Measurements from ENCODE around the gene FAM234B.

DNA sequence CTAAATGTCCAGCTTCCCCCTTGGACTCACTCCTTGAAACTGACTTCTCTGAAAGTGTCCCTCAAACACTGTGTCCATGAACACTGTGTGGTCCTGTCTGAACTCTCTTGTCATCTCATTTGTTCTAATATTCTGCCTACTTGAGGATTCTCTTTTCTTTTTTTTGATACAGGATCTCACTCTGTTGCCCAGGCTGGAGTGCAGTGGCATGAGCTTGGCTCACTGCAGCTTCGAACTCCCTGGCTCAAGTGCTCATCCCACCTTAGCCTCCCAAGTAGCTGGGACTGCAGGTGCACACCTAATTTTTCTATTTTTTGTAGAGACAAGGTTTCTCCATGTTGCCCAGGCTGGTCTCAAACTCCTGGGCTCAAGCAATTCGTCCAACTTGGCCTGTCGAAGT is 39.2 kb upstream of the FAM234B start:
- TF ChIP-seq EP300 (IDR thresholded peaks at IDR 0.05) (no peak), POLR2AphosphoS5 (IDR thresholded peaks at IDR 0.05) (no peak)
- TF ChIP-seq, protein P1, sequence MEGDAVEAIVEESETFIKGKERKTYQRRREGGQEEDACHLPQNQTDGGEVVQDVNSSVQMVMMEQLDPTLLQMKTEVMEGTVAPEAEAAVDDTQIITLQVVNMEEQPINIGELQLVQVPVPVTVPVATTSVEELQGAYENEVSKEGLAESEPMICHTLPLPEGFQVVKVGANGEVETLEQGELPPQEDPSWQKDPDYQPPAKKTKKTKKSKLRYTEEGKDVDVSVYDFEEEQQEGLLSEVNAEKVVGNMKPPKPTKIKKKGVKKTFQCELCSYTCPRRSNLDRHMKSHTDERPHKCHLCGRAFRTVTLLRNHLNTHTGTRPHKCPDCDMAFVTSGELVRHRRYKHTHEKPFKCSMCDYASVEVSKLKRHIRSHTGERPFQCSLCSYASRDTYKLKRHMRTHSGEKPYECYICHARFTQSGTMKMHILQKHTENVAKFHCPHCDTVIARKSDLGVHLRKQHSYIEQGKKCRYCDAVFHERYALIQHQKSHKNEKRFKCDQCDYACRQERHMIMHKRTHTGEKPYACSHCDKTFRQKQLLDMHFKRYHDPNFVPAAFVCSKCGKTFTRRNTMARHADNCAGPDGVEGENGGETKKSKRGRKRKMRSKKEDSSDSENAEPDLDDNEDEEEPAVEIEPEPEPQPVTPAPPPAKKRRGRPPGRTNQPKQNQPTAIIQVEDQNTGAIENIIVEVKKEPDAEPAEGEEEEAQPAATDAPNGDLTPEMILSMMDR (IDR thresholded peaks at IDR 0.05): no peak
